WI38 (cell line): ENCODE measurements around the gene MOV10L1.

Source experiments
- H3K4me3 ChIP-seq: 2 replicates; pipeline ENCODE4 v1.5.1; 2011; ENCODE audit warnings: low read depth, mild to moderate bottlenecking, control low read depth, low read length
- TF ChIP-seq, protein P1 (sequence below): IDR thresholded peaks from 2 replicates; pipeline ENCODE4 v1.5.1; 2012; ENCODE audit warnings: low read depth, mild to moderate bottlenecking, control low read depth, low read length

The MOV10L1 gene

GRCh38 chr22:50210378-50211139 lies 120.8 kb downstream of the MOV10L1 start:
- H3K4me3 ChIP-seq: no peak overlapping the region
- TF ChIP-seq, protein P1, sequence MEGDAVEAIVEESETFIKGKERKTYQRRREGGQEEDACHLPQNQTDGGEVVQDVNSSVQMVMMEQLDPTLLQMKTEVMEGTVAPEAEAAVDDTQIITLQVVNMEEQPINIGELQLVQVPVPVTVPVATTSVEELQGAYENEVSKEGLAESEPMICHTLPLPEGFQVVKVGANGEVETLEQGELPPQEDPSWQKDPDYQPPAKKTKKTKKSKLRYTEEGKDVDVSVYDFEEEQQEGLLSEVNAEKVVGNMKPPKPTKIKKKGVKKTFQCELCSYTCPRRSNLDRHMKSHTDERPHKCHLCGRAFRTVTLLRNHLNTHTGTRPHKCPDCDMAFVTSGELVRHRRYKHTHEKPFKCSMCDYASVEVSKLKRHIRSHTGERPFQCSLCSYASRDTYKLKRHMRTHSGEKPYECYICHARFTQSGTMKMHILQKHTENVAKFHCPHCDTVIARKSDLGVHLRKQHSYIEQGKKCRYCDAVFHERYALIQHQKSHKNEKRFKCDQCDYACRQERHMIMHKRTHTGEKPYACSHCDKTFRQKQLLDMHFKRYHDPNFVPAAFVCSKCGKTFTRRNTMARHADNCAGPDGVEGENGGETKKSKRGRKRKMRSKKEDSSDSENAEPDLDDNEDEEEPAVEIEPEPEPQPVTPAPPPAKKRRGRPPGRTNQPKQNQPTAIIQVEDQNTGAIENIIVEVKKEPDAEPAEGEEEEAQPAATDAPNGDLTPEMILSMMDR: no peak

DNA sequence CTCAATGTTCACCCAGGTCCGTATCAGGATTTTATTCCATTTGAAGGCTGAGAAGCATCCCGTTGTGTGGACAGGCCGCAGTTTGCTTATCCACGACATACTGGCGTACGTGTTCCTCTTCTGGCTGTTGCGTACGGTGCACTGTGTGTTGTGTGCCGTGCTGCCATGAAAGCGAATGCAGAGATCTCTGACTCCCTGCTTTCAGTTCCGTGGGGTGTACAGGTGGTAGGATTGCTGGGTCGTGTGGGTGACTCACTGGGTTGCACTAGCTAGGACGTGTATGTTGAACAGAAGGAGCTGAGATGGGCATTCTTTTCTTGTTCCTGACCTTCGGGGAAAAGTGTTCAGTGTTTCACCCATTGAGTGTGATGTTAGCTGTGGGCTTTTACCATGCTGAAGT lies 121.3 kb downstream of the MOV10L1 start:
- H3K4me3 ChIP-seq: no peak overlapping the region
- TF ChIP-seq, protein P1: no peak
